Astrocyte (in vitro differentiated cells and primary cell): Measurements from ENCODE around the gene RSF1. TPM values are rescaled to one million over a fixed set of nuclear protein-coding genes. Genes with fewer than 3 reads are reported as not detected.
A peak's percentile ranks its signal among the peaks of the same experiment; 100 is the strongest.

ENCODE experiments used
- DNase-seq: peaks from one replicate; pipeline ENCODE4 v3.0.0-alpha.2; 2010; ENCODE audit warnings: low read depth
- FAIRE-seq: peaks from 2 replicates; lab custom pipeline; 2011; peaks lifted over from hg19 to GRCh38; lab: Jason Lieb, UNC
- H2AFZ ChIP-seq: 2 replicates; pipeline ENCODE4 v1.6.0; 2012; ENCODE audit warnings: low read depth, low read length, inconsistent platforms
- H3K27ac ChIP-seq: 2 replicates; pipeline ENCODE4 v1.5.1; 2011; ENCODE audit warnings: low read depth, low read length, inconsistent platforms
- H3K27me3 ChIP-seq: 2 replicates; pipeline ENCODE4 v1.6.0; 2011; ENCODE audit warnings: low read length, inconsistent platforms; ENCODE audit not compliant: insufficient read depth
- H3K36me3 ChIP-seq: 2 replicates; pipeline ENCODE4 v1.5.1; 2011; ENCODE audit warnings: low read length, inconsistent platforms; ENCODE audit not compliant: insufficient read depth
- H3K4me1 ChIP-seq: 2 replicates; pipeline ENCODE4 v1.5.1; 2011; ENCODE audit warnings: low read length, inconsistent platforms; ENCODE audit not compliant: insufficient read depth
- H3K4me2 ChIP-seq: 2 replicates; pipeline ENCODE4 v1.6.0; 2012; ENCODE audit warnings: low read length, inconsistent platforms
- H3K4me3 ChIP-seq: 2 replicates; pipeline ENCODE4 v1.5.1; 2011; ENCODE audit warnings: low read depth, mild to moderate bottlenecking, low read length, inconsistent platforms; ENCODE audit not compliant: insufficient read depth
- H3K79me2 ChIP-seq: 2 replicates; pipeline ENCODE4 v1.6.0; 2012; ENCODE audit warnings: mild to moderate bottlenecking, low read length, inconsistent platforms; ENCODE audit not compliant: insufficient read depth
- H3K9ac ChIP-seq: 2 replicates; pipeline ENCODE4 v1.6.0; 2012; ENCODE audit warnings: mild to moderate bottlenecking, low read length, inconsistent platforms
- H3K9me3 ChIP-seq: 2 replicates; pipeline ENCODE4 v1.5.1; 2012; ENCODE audit warnings: low read depth, mild to moderate bottlenecking, low read length, inconsistent platforms; ENCODE audit not compliant: insufficient read depth
- H4K20me1 ChIP-seq: 2 replicates; pipeline ENCODE4 v1.6.0; 2012; ENCODE audit warnings: low read length, inconsistent platforms; ENCODE audit not compliant: insufficient read depth
- H3K27ac Mint-ChIP-seq: one replicate; pipeline ENCODE4 v1.8.0; 2021; ENCODE audit warnings: mild to moderate bottlenecking, mixed read lengths; ENCODE audit not compliant: unreplicated experiment
- H3K27me3 Mint-ChIP-seq: one replicate; pipeline ENCODE4 v1.8.0; 2021; ENCODE audit warnings: low read depth, mixed read lengths; ENCODE audit not compliant: unreplicated experiment
- H3K36me3 Mint-ChIP-seq: one replicate; pipeline ENCODE4 v1.8.0; 2021; ENCODE audit warnings: low read depth, mixed read lengths; ENCODE audit not compliant: unreplicated experiment
- H3K4me1 Mint-ChIP-seq: one replicate; pipeline ENCODE4 v1.8.0; 2021; ENCODE audit warnings: low read depth, mixed read lengths; ENCODE audit not compliant: unreplicated experiment
- H3K4me3 Mint-ChIP-seq: one replicate; pipeline ENCODE4 v1.8.0; 2021; ENCODE audit warnings: mild to moderate bottlenecking, moderate library complexity, mixed read lengths; ENCODE audit not compliant: unreplicated experiment
- H3K9me3 Mint-ChIP-seq: one replicate; pipeline ENCODE4 v1.8.0; 2021; ENCODE audit warnings: mild to moderate bottlenecking, mixed read lengths; ENCODE audit not compliant: unreplicated experiment
- EZH2 ChIP-seq: IDR thresholded peaks from 2 replicates; pipeline ENCODE4 v1.6.1; 2012; ENCODE audit warnings: mild to moderate bottlenecking, low read length, inconsistent platforms; ENCODE audit not compliant: insufficient read depth
- total RNA-seq: library from RNA; stranded (reverse); gene quantifications from 2 replicates; pipeline ENCODE4 v1.2.1, GENCODE V29; 2021
- TF ChIP-seq, protein P1 (sequence below): IDR thresholded peaks from 2 replicates; pipeline ENCODE4 v1.5.1; 2011; ENCODE audit warnings: low read depth, mild to moderate bottlenecking, inconsistent platforms, low read length, moderate library complexity; ENCODE audit not compliant: insufficient read depth

The RSF1 gene
- total RNA-seq, 1 donor from 2014 or later = 84.0 TPM

DNA sequence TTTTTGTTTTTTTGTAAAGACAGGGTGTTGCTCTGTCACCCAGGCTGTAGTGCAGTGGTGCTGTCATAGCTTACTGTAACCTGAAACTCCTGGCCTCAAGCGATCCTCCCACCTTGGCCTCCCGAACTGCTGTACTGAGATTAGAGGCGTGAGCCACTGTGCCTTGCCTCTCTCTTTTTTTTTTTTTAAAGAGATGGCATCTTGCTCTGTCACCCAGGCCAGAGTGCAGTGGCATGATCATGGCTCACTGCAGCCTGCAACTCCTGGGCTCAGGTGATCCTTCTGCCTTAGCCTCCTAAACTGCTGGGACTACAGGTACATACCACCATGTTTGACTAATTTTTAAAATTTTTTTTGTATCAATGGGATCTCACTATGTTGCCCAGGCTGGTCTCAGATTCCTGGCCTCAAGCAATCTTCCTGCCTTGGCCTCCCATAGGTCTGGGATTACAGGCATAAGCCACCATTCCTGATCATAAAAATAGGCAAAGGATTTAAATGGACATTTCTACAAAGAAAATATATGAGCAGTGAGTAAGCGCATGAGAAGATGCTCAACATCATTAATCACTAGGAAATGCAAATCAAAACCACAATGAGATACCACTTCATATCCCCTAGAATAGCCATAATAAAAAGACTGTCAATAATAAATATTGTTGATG is 165.6 kb downstream of the RSF1 start:
- DNase-seq (peak; percentile 52), FAIRE-seq (no peak)
- H3K9me3 ChIP-seq = no peaks in the 10 kb centered on the region
- Mint-ChIP-seq H3K27me3 (no peaks in the 10 kb centered on the region), H3K9me3 (no peaks in the 10 kb centered on the region), H3K4me1 (peaks cover 9% of the 10 kb centered on the region), H3K4me3 (no peak overlapping the region), H3K36me3 (no peaks in the 10 kb centered on the region), H3K27ac (no peak overlapping the region)
- no peaks in the 10 kb centered on the region for H3K36me3 ChIP-seq
- no peak overlapping the region for H3K9ac ChIP-seq
- no peak overlapping the region for H3K4me2 ChIP-seq
- H3K79me2 ChIP-seq = no peaks in the 10 kb centered on the region
- H4K20me1 ChIP-seq = no peaks in the 10 kb centered on the region
- TF ChIP-seq, protein P1, sequence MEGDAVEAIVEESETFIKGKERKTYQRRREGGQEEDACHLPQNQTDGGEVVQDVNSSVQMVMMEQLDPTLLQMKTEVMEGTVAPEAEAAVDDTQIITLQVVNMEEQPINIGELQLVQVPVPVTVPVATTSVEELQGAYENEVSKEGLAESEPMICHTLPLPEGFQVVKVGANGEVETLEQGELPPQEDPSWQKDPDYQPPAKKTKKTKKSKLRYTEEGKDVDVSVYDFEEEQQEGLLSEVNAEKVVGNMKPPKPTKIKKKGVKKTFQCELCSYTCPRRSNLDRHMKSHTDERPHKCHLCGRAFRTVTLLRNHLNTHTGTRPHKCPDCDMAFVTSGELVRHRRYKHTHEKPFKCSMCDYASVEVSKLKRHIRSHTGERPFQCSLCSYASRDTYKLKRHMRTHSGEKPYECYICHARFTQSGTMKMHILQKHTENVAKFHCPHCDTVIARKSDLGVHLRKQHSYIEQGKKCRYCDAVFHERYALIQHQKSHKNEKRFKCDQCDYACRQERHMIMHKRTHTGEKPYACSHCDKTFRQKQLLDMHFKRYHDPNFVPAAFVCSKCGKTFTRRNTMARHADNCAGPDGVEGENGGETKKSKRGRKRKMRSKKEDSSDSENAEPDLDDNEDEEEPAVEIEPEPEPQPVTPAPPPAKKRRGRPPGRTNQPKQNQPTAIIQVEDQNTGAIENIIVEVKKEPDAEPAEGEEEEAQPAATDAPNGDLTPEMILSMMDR = no peak
- TF ChIP-seq EZH2 = no peak
- no peaks in the 10 kb centered on the region for H3K27me3 ChIP-seq
- H3K4me3 ChIP-seq = no peak overlapping the region
- H3K27ac ChIP-seq = no peak overlapping the region
- no peak overlapping the region for H2AFZ ChIP-seq
- no peaks in the 10 kb centered on the region for H3K4me1 ChIP-seq

DNA sequence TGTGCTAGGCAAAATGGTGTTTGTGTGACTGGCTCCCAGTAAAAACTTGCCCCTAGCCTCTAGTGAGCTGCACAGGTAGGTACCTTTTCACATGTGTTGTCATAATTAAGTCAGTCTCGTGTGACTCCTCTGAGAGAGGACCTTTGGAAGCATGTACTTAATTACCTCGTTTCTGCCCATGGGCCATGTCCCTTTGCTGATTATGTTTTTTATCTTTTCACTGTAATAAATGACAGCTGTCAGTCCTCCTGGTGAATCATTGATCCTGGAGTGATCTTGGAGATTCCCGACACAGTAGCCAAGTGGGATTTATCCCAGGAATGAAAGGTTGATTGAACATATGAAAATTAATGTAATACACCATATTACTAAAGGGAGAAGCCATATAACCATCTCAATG is 170.4 kb downstream of the RSF1 start:
- Mint-ChIP-seq H3K9me3 (no peaks in the 10 kb centered on the region), H3K4me3 (no peak overlapping the region), H3K36me3 (no peaks in the 10 kb centered on the region), H3K4me1 (no peaks in the 10 kb centered on the region), H3K27ac (no peak overlapping the region), H3K27me3 (no peaks in the 10 kb centered on the region)
- no peaks in the 10 kb centered on the region for H3K36me3 ChIP-seq
- H3K27ac ChIP-seq = no peak overlapping the region
- H3K4me3 ChIP-seq = no peak overlapping the region
- no peaks in the 10 kb centered on the region for H3K9me3 ChIP-seq
- FAIRE-seq = no peak
- H3K27me3 ChIP-seq = no peaks in the 10 kb centered on the region
- H3K4me1 ChIP-seq = no peaks in the 10 kb centered on the region
- TF ChIP-seq EZH2 = no peak
- TF ChIP-seq, protein P1 = no peak
- no peaks in the 10 kb centered on the region for H3K79me2 ChIP-seq
- no peaks in the 10 kb centered on the region for H4K20me1 ChIP-seq
- no peak overlapping the region for H3K4me2 ChIP-seq
- no peak overlapping the region for H2AFZ ChIP-seq
- DNase-seq = no peak
- no peak overlapping the region for H3K9ac ChIP-seq

DNA sequence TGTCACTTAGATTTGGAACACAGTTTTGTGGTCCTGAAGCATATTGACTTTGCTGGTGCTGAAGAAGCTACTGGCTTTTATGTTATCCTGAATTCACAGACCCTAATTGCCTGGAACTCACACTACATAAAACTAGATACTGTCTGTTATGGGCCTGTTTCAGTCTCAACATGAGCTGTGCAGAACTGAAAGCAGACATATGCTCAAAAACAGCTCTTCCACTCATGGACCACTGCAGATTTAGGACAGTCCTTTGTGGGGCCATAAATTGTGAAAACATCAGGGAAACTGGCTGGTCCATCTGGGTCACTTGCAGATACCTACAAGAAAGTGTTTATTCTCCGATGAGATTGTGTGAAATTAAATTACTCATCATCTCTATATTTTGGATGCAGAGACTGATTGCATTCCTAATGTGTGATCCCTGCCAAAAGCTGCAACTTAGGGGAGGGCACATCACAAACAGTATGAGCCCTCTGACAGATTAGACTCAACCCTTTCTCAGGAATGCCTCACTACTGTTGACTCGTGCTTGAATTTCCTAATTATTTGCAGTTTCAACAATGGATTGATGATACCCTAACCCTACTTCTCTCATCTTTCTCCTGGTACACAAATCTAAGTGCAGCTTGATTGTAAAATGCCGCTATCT is 172.7 kb downstream of the RSF1 start:
- H3K79me2 ChIP-seq = no peaks in the 10 kb centered on the region
- no peak for TF ChIP-seq EZH2
- TF ChIP-seq, protein P1 = no peak
- H3K36me3 ChIP-seq = no peaks in the 10 kb centered on the region
- H3K9ac ChIP-seq = no peak overlapping the region
- Mint-ChIP-seq H3K27ac (no peak overlapping the region), H3K4me1 (peaks cover 3% of the 10 kb centered on the region), H3K4me3 (no peak overlapping the region), H3K9me3 (no peaks in the 10 kb centered on the region), H3K36me3 (no peaks in the 10 kb centered on the region), H3K27me3 (no peaks in the 10 kb centered on the region)
- H3K4me1 ChIP-seq = peaks cover 3% of the 10 kb centered on the region
- H2AFZ ChIP-seq = no peak overlapping the region
- H3K4me3 ChIP-seq = no peak overlapping the region
- no peak overlapping the region for H3K4me2 ChIP-seq
- FAIRE-seq = peak; percentile 32
- H3K27me3 ChIP-seq = no peaks in the 10 kb centered on the region
- no peaks in the 10 kb centered on the region for H3K9me3 ChIP-seq
- no peaks in the 10 kb centered on the region for H4K20me1 ChIP-seq
- H3K27ac ChIP-seq = no peak overlapping the region
- DNase-seq = peak; percentile 8
